SH-SY5Y (cell line): ENCODE measurements around the gene JAZF1.

ENCODE experiments used
- GATA2 ChIP-seq: IDR thresholded peaks from 2 replicates; pipeline ENCODE4 v1.6.1; 2011; ENCODE audit warnings: mild to moderate bottlenecking, low read depth, low read length
- GATA3 ChIP-seq: IDR thresholded peaks from 2 replicates; pipeline ENCODE4 v1.6.1; 2011; ENCODE audit warnings: low read depth, mild to moderate bottlenecking, low read length, moderate library complexity

- no peak for TF ChIP-seq GATA2
- no peak for TF ChIP-seq GATA3
Observed at GRCh38 chr7:27922907-27923641, 257.5 kb downstream of the JAZF1 start.
